ENCODE data around the gene EFNA3. TPM values are rescaled to one million over a fixed set of nuclear protein-coding genes. Genes with fewer than 3 reads are reported as not detected.

The EFNA3 gene
- total RNA-seq, 1 donor from 2014 or later = 9.6 TPM

- H3K4me3 Mint-ChIP-seq (ENCODE audit: unreplicated experiment) = peak overlapping the region; percentile 9
- no peak for DNase-seq (ENCODE audit: low spot score)
- H3K27me3 Mint-ChIP-seq (ENCODE audit: unreplicated experiment) = peaks cover 7% of the 10 kb centered on the region
- TF ChIP-seq, protein P1, sequence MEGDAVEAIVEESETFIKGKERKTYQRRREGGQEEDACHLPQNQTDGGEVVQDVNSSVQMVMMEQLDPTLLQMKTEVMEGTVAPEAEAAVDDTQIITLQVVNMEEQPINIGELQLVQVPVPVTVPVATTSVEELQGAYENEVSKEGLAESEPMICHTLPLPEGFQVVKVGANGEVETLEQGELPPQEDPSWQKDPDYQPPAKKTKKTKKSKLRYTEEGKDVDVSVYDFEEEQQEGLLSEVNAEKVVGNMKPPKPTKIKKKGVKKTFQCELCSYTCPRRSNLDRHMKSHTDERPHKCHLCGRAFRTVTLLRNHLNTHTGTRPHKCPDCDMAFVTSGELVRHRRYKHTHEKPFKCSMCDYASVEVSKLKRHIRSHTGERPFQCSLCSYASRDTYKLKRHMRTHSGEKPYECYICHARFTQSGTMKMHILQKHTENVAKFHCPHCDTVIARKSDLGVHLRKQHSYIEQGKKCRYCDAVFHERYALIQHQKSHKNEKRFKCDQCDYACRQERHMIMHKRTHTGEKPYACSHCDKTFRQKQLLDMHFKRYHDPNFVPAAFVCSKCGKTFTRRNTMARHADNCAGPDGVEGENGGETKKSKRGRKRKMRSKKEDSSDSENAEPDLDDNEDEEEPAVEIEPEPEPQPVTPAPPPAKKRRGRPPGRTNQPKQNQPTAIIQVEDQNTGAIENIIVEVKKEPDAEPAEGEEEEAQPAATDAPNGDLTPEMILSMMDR (IDR thresholded peaks at IDR 0.05; ENCODE audit: unreplicated experiment) = no peak
- H3K9me3 Mint-ChIP-seq (ENCODE audit: unreplicated experiment) = no peaks in the 10 kb centered on the region
- H3K27ac Mint-ChIP-seq (ENCODE audit: unreplicated experiment) = no peak overlapping the region
- H3K36me3 Mint-ChIP-seq (ENCODE audit: low read depth, unreplicated experiment) = no peaks in the 10 kb centered on the region
- H3K4me1 Mint-ChIP-seq (ENCODE audit: unreplicated experiment) = peaks cover 21% of the 10 kb centered on the region
These were observed 27.0 kb downstream of the EFNA3 start for GRCh38 chr1:155105604-155106011.

DNA sequence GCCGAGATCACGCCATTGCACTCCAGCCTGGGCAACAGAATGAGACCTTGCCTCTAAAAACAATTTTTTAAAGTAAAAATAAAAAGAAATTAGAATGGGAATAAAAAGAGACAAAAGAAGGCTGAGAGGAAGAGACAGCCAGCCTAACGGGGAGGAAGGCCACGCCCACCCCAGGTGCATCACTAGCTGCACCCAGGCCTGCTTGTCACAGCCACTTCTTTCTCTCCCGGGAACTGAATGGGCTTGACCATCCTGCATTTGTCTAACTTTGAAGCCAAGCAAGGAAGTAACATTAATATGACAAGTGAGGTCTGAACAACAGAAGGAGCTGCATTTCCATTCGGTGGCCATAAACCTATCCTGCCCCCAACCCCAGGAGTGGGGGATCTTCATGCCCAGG is 28.2 kb downstream of the EFNA3 start:
- TF ChIP-seq, protein P1 (IDR thresholded peaks at IDR 0.05; ENCODE audit: unreplicated experiment) = no peak

DNA sequence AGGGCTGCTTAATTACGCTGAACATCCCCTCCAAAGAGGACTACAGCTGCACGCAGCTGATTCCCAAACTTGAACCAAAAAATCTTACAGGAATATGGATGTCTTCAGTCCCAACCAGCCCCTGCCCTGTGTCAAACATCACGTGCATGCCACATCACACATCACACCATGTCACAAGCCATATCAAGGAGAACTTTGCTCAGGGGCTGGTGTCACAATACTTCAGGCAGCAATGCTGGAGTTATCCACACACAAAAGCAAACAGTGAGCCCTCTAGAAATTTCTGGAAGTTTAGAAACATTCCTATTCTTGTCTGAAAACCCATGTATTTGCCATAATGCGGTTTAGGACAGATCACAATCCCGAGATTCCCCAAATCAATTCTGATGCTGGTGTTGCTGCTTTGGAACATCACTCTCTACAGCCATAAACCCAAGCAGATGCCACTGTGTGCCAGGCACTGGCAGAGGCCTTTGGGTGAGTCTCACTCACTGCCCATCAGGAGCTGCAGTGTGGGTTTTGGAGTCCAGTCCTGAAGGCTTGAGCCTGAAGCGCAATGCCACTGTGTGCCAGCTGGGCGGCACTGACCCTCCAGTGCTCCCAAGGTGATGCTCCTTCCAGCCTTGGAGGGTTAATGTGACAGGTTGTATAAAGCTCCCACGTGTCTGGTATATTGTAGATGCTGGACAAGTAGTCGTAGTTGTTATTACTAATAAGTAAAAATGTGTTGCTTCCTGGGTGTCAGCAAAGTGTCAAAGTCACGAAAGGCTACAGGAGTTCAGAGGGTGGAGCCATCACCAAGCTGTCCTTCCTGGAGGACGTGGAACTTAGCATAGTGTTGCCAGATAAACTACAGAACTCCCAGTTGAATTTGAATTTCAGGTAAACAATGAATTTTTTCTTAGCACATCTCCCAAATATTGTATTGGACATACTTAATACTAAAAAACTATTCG is 28.9 kb downstream of the EFNA3 start:
- Mint-ChIP-seq H3K9me3 (ENCODE audit: unreplicated experiment) (no peaks in the 10 kb centered on the region), H3K36me3 (ENCODE audit: low read depth, unreplicated experiment) (no peaks in the 10 kb centered on the region), H3K27me3 (ENCODE audit: unreplicated experiment) (peaks cover 8% of the 10 kb centered on the region), H3K4me1 (ENCODE audit: unreplicated experiment) (peaks cover 23% of the 10 kb centered on the region), H3K4me3 (ENCODE audit: unreplicated experiment) (no peak overlapping the region), H3K27ac (ENCODE audit: unreplicated experiment) (no peak overlapping the region)
- TF ChIP-seq, protein P1 (IDR thresholded peaks at IDR 0.05; ENCODE audit: unreplicated experiment) = no peak
- DNase-seq (ENCODE audit: low spot score) = no peak

More for the DNA sequence above, 28.2 kb downstream of the EFNA3 start:
- Mint-ChIP-seq H3K36me3 (ENCODE audit: low read depth, unreplicated experiment) (no peaks in the 10 kb centered on the region), H3K4me3 (ENCODE audit: unreplicated experiment) (no peak overlapping the region), H3K27ac (ENCODE audit: unreplicated experiment) (no peak overlapping the region), H3K4me1 (ENCODE audit: unreplicated experiment) (peaks cover 23% of the 10 kb centered on the region), H3K9me3 (ENCODE audit: unreplicated experiment) (no peaks in the 10 kb centered on the region), H3K27me3 (ENCODE audit: unreplicated experiment) (peaks cover 8% of the 10 kb centered on the region)
- no peak for DNase-seq (ENCODE audit: low spot score)

DNA sequence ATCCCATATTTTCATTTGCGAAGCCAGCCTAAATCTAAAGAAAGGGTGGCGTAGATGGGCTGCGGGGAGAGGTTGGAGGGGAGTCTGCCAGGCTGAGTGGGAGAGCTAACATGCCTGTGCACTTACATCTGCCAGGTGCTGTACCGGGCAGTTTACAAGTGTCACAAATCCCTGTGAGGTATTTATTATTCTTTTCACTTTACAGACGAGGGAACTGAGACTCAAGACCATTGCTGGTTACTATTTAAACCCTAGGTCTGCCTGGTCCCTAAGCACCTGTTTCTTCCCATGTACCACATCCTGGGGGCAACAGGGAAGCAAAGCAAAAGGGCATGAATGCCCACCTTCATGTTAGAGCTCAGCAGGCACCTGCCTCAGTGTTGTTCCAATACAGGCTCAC is 29.7 kb downstream of the EFNA3 start:
- Mint-ChIP-seq H3K9me3 (ENCODE audit: unreplicated experiment) (no peaks in the 10 kb centered on the region), H3K27ac (ENCODE audit: unreplicated experiment) (no peak overlapping the region), H3K27me3 (ENCODE audit: unreplicated experiment) (peaks cover 8% of the 10 kb centered on the region), H3K4me3 (ENCODE audit: unreplicated experiment) (no peak overlapping the region), H3K36me3 (ENCODE audit: low read depth, unreplicated experiment) (no peaks in the 10 kb centered on the region), H3K4me1 (ENCODE audit: unreplicated experiment) (peaks cover 23% of the 10 kb centered on the region)
- TF ChIP-seq, protein P1 (IDR thresholded peaks at IDR 0.05; ENCODE audit: unreplicated experiment) = no peak
- DNase-seq (ENCODE audit: low spot score) = no peak

DNA sequence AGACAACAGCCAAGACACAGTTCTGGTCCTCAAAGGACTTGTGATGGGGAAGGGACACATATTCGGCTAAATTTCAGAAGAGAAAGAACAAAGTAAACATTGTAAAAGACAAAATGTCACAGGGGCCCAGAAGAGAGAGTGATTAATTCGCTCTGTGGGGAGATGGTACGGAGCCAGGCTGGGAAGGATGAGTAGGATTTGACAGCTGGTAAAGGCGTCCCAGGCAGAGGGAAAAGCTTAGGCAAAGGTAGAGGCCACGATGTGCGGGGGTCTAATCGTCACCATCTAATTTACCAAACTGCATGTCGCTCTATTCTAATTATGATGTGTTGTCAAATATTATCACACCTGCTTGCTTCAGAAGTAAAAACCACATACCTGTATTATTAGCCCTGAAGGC is 31.7 kb downstream of the EFNA3 start:
- H3K4me3 Mint-ChIP-seq (ENCODE audit: unreplicated experiment) = no peak overlapping the region
- TF ChIP-seq, protein P1 (IDR thresholded peaks at IDR 0.05; ENCODE audit: unreplicated experiment) = no peak
- H3K4me1 Mint-ChIP-seq (ENCODE audit: unreplicated experiment) = peaks cover 16% of the 10 kb centered on the region
- no peaks in the 10 kb centered on the region for H3K9me3 Mint-ChIP-seq (ENCODE audit: unreplicated experiment)
- H3K27me3 Mint-ChIP-seq (ENCODE audit: unreplicated experiment) = peaks cover 7% of the 10 kb centered on the region
- no peak for DNase-seq (ENCODE audit: low spot score)
- H3K36me3 Mint-ChIP-seq (ENCODE audit: low read depth, unreplicated experiment) = no peaks in the 10 kb centered on the region
- H3K27ac Mint-ChIP-seq (ENCODE audit: unreplicated experiment) = no peak overlapping the region
